Activated CD4-positive, alpha-beta T cell treated with anti-CD3 and anti-CD28 coated beads for 1 hour (primary cell): ENCODE data around the gene SUSD4.
"Not testable (repeated sequence)": the region's sequence is repeated elsewhere in the genome, so short reads cannot be mapped to it uniquely, and the experiment has no call there.

Experiments used
- DNase-seq: peaks from one replicate; pipeline ENCODE4 v3.0.0-alpha.2; 2020

The SUSD4 gene, protein sequence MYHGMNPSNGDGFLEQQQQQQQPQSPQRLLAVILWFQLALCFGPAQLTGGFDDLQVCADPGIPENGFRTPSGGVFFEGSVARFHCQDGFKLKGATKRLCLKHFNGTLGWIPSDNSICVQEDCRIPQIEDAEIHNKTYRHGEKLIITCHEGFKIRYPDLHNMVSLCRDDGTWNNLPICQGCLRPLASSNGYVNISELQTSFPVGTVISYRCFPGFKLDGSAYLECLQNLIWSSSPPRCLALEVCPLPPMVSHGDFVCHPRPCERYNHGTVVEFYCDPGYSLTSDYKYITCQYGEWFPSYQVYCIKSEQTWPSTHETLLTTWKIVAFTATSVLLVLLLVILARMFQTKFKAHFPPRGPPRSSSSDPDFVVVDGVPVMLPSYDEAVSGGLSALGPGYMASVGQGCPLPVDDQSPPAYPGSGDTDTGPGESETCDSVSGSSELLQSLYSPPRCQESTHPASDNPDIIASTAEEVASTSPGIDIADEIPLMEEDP

GRCh38 chr1:223363856-223364684 lies at the start of gene SUSD4:
SUSD4 (minus strand) TSS chr1:223364176; CDS start chr1:223363425, 751 bp downstream.
- peak; percentile 60 for DNase-seq

DNA sequence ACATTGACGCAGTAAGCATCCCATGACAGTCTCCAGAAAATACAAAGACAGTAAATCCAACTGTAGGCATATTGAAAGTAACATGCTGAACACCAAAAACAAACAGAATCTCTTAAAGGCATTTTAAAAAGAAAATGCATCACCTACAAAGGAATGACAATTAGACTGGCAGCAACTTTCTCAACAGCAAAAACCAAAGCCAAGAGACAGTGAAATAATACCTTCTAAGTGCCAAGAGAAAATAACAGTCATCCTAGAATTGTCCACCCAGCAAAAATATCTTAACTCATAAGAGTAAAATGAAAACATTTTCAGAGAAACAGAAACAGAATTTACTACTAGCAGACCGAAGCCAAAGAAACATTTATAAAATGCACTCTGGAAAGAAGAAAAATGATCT lies 49.2 kb upstream of the SUSD4 start:
- no peak for DNase-seq

- DNase-seq: no peak
Measured at GRCh38 chr1:223411710-223412109, 47.7 kb upstream of the SUSD4 start.

- DNase-seq: no peak
Measured at GRCh38 chr1:223411309-223411708, 47.3 kb upstream of the SUSD4 start.

- DNase-seq: no peak
Measured at GRCh38 chr1:223410036-223410435, 46.1 kb upstream of the SUSD4 start.

GRCh38 chr1:223405507-223405906 lies 41.5 kb upstream of the SUSD4 start:
- DNase-seq: no peak

DNA sequence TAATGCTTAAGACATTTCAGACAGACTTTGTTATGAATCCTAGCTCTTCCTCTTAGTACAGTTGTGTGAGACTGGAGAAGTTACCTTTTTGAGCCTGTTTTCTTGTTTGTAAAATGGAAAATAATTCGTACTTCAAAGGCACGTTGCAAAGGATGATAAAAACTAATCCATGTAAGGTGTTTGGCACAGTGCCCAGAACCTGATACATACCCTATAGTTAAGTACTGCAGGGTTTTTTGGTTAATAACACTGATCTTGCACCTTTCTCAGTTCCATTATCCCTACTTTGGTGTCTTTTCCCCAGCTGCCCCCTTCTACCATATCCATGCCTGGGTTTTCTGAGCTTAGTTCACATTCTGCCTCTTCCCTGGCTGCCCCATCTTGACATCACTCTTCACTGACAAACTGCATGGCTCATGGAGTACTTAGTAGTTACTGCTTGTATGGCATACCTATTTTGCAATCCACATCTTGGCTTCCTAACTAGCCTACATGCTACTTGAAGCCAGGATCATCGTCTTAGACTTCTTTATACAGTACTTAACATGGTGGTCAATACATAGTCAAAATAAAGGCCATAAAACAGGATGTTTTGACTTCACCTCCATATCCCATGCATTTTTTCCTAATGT lies 39.3 kb upstream of the SUSD4 start:
- DNase-seq: no peak

- DNase-seq: no peak
Measured at GRCh38 chr1:223402790-223403142, 38.8 kb upstream of the SUSD4 start.

DNA sequence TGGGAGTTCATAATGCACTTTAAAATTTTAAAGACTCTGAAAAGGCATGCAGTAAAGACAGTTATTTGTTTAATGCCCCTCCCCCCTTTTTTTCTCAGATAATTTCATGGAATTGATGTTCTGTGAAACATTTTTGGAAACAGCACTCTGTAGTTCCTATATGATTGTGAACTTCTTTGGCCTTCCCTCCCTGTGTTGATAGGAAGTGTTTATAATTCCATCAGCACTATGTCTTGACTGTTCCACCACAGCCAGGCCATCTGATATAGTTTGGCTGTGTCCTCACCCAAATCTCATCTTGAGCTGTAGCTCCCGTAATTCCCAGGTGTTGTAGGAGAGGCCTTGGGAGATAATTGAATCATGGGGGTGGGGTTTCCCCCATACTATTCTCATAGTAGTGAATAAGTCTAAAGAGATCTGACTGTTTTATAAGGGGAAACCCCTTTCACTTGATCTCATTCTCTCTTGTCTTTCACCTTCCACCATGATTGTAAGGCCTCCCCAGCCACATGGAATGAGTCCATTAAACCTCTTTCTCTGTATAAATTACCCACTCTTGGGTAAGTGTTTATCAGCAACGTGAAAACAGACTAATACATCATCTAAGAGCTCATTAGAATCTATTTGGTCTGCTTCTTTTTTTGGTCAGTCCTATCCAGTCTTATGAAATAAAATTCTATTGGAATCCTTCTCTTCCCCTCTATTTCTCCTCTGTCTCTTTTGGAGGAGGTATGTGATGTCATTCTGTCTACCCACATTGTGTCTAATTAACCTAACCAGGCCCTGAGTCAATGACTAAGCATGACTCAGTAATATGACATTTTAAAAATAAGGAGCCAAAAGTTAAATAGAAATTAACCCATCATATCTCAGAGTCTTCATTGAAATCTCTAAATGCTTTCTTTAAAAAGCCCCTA lies 38.2 kb upstream of the SUSD4 start:
- DNase-seq: no peak

- DNase-seq: not testable (repeated sequence)
Measured at GRCh38 chr1:223399393-223399792, 35.4 kb upstream of the SUSD4 start.

GRCh38 chr1:223394706-223395105 lies 30.7 kb upstream of the SUSD4 start:
- no peak for DNase-seq

DNA sequence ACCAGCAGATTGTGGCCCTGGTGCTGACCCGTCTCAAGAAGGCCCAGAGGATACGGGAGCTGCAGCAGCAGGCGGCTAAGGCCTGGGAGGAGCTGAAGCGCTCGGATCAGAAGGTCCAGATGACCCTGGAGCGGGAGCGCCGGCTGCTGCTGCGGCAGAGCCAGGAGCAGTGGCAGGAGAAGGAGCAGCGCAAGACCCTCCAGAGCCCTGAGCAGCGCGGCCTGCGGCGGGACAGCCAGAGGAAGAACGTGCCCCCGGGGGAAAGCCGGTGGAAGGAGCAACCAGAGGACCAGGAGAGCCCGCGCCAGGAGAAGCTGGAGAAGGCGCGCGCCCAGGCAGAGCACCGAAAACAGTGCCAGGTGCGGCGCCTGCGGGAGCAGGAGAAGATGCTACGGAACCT lies 30.3 kb upstream of the SUSD4 start:
- DNase-seq: no peak

GRCh38 chr1:223393275-223394214 lies 29.6 kb upstream of the SUSD4 start, which contains the start of gene CCDC185:
CCDC185 (plus strand) TSS chr1:223393415; CDS start chr1:223393476, 61 bp downstream.
- DNase-seq: no peak

GRCh38 chr1:223390618-223391017 lies 26.6 kb upstream of the SUSD4 start:
- DNase-seq: no peak

GRCh38 chr1:223386013-223386412 lies 22.0 kb upstream of the SUSD4 start:
- DNase-seq: no peak

- no peak for DNase-seq
Measured at GRCh38 chr1:223378754-223379153, 14.8 kb upstream of the SUSD4 start.

GRCh38 chr1:223374064-223374610 lies 10.2 kb upstream of the SUSD4 start:
- no peak for DNase-seq

DNA sequence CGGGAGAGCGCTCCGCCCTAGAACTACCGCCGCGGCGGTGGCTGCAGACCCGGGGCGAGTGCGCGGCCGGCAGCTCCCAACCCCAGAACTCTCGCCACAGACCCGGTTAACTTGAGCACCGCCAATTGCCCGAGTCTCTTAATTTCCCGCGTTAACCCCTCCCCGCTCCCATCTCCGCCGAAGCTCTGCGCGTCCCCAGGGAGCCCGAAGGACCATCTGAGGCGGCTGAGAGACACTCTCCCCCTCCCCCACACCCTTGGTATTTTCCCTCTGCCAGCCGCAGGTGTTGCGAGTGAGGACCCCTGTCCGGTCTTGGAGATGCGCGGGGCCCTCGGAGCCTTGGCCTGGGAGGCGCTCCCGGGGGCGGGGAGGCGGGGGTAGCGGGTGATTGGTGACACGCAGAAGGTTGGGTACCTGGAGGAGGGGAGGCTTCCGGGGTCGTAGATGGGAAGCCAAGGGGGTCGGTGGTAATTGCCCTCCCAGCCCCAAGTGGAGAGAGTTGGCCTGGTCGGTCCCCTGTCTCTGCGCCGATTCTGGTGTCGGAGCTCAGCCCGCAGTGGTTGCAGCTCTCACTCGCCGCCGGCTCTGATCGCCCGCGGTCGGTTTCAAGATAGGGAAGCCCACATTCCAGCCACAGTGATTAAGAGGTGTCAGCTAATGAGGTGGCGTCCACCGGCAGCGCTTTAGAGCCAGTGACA lies 858 bp upstream of the SUSD4 start:
- peak; percentile 10 for DNase-seq

DNA sequence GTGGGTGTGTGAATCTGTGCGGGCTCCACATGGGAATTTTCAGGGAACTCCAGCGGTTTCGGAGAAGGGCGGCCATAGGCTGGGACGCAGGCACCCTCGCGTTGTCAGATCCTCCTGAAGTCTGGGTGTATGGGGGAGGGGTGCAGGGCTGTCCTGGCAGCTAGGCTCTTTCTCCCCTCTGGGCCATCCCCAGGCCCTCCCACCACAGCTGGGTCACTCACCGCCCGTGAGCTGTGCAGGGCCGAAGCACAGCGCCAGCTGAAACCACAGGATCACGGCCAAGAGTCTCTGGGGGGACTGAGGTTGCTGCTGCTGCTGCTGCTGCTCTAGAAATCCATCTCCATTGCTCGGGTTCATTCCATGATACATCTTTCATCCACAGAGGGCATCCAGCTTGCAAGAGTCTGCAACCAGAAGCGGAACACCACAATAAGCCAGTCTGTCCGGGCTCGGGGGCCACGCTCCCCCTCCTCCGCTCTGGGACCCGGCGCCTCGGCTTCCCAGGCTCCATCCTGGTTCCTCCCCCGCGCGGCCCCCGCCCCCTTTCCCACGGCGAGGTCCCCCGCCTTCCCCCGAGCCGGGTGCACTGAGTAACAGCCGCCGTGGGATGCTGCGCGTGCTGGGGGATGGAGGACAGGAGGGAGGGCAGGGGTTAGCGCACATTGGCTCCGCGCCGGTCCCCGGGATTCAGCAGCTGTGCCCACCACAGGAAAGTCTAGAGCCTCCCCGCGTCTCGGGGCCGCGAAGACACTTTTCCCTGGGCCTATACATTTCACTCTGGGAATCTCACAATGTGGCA lies 720 bp downstream of the SUSD4 start:
- no peak for DNase-seq
